RWPE1 (cell line): ENCODE data around the gene KCNJ6.

Experiments
- CTCF ChIA-PET: fragments of 350-600 bp; sonication (Branson Sonifier 250); formaldehyde crosslinking; extraction: SDS; loops from one replicate; lab custom pipeline; 2021; lab: Yijun Ruan, JAX
- POLR2A ChIA-PET: fragments of 400-600 bp; formaldehyde crosslinking; extraction: SDS; loops from one replicate; lab custom pipeline; 2020; ENCODE audit warnings: antibody characterized with exemption; ENCODE audit not compliant: low non-redundant PET; lab: Yijun Ruan, JAX
- DNase-seq: peaks from one replicate; pipeline ENCODE4 v3.0.0; 2012; ENCODE audit warnings: low spot score
- H3K27ac ChIP-seq: fragments of 450-650 bp; 2 replicates; pipeline ENCODE4 v1.5.1; 2017
- TF ChIP-seq, protein P1 (sequence below): fragments of 450-650 bp; conservative IDR thresholded peaks from 2 replicates; pipeline ENCODE4 v1.5.1; 2017; ENCODE audit warnings: low read depth, mild to moderate bottlenecking

The KCNJ6 gene

DNA sequence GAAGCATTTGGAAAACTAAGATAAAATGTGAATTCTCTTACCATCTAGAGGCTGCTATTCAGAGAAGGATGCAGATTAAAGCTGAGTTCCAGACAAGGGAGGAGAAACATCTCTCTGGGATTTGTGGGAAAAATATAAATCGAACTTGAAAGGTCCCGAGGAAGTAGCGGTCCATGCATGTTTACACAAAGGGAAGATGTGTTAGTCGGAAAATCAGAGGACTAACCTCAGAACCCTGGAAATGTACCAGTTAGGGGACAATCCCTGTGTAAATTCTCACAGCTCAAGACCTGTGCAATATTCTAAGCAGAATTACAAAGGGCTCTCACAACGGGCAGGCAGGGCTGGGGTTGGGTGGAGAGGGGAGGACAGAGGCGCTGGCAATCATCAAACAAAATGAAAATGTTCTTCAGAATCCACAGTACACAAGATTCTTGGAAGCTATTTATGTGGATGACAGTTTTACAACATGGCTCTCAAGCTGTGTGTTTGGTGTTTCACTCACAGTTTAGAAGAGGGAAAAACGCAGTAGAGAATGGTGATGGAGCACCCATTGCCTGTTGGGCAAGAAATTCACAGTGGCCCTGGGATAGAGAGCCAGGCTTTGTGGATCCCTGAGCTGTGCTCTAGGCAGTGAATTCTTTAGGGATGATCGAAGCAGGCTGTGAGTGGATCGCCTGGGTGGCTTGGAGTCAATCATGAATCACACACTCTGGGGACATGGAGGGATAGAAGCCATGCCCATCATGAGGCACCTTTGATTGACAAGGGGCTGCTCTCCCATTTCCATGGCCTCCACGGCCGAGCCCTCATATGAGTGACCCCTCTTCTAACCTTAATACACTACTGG, 47.6 kb downstream of the KCNJ6 start:
- ChIA-PET CTCF (interaction anchor here (0.5 kb wide), 1 partner anchor 941 kb away, joined by 3 read pairs; no protein-coding TSS in a partner anchor), POLR2A (no interaction called here)
- peak; percentile 38 for DNase-seq
- TF ChIP-seq, protein P1, sequence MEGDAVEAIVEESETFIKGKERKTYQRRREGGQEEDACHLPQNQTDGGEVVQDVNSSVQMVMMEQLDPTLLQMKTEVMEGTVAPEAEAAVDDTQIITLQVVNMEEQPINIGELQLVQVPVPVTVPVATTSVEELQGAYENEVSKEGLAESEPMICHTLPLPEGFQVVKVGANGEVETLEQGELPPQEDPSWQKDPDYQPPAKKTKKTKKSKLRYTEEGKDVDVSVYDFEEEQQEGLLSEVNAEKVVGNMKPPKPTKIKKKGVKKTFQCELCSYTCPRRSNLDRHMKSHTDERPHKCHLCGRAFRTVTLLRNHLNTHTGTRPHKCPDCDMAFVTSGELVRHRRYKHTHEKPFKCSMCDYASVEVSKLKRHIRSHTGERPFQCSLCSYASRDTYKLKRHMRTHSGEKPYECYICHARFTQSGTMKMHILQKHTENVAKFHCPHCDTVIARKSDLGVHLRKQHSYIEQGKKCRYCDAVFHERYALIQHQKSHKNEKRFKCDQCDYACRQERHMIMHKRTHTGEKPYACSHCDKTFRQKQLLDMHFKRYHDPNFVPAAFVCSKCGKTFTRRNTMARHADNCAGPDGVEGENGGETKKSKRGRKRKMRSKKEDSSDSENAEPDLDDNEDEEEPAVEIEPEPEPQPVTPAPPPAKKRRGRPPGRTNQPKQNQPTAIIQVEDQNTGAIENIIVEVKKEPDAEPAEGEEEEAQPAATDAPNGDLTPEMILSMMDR, result no peak
- H3K27ac ChIP-seq, result no peak overlapping the region

DNA sequence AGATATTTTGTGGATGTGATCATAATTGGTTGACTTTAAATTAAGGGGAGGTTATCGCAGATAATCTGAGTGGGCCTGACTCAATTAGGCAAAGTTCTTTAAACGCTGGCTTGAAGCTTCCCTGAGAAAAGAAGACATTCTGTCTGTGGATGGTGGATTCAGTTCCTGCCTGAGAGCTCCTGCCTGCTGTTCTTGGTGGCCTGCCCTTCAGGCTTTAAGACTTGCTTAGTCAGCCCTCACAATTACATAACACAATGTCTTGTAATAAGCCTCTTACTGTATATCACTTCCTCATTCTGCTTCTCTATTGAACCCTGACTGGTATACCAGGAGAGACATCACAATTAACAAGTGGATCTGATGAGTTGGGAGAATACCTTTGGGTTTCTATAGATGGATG, 50.2 kb downstream of the KCNJ6 start:
- ChIA-PET CTCF (no interaction called here), POLR2A (interaction anchor here (0.7 kb wide), 1 partner anchor 114 kb away, joined by 4 read pairs; no protein-coding TSS in a partner anchor)
- TF ChIP-seq, protein P1, result no peak
- no peak overlapping the region for H3K27ac ChIP-seq
- DNase-seq, result no peak

DNA sequence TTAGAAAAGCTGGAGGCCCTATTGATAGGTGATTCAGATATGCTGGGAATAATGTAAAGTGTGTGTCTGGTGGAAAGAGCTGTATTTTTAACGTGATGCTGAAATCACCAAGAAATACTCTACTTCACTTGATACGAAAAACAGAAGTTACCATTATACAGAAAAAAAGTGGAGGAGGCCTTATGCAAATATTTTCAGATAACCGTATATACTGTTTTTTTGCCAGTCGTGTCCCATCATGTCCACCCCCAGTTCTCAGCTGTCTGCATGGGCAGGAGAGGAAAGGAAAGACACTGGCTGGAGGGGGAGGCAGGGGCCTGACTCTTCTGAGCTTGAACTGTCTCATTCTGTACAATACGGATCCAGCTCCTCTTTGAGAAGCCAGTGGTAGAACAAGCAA, 51.1 kb downstream of the KCNJ6 start:
- TF ChIP-seq, protein P1, result no peak
- H3K27ac ChIP-seq, result no peak overlapping the region
- ChIA-PET POLR2A (no interaction called here), CTCF (interaction anchor here (0.6 kb wide), 1 partner anchor 1156 kb away, joined by 3 read pairs; no protein-coding TSS in a partner anchor)
- DNase-seq, result no peak

DNA sequence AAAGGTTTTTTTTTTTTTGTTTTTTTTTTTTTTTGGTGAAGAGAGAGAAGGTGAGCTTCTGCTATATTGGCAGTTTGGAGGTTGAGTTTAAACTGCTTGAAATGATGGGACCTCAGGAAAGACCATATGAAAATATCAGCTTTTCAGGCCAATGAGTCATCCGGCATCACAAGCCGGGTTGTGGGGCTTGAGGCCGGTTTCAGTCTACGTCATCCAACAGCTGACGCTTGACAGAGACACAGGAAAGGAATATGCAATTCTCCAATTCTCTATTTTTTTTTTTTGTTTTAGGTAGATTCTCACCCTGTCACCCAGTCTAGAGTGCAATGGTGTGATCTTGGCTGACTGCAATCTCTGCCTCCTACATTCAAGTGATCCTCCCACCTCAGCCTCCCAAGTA, 52.4 kb downstream of the KCNJ6 start:
- TF ChIP-seq, protein P1, result no peak
- DNase-seq, result no peak
- ChIA-PET CTCF (interaction anchor here (0.6 kb wide), 1 partner anchor 54 kb away, joined by 3 read pairs; no protein-coding TSS in a partner anchor), POLR2A (no interaction called here)
- H3K27ac ChIP-seq, result no peak overlapping the region

DNA sequence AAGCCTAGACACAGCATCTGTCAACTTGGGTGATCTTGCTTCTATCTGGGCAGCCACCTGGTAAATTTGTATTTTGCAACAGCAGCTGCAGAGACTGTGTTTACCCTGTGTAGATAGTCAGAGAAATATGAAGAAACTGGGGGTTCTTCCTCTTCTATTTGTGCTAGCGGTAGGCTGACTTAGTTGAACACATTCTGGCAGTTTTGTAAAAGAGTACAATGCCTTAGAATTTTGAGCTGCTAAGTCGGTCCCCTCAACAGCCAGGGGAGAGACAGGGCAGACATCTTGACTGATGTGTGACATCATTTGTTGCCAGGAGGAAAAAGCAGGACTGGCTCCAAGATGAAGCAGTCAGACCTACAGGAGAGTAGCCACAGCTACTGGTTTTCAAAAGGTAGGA, 53.7 kb downstream of the KCNJ6 start:
- TF ChIP-seq, protein P1, result no peak
- CTCF ChIA-PET, result no interaction called here
- POLR2A ChIA-PET, result no interaction called here

DNA sequence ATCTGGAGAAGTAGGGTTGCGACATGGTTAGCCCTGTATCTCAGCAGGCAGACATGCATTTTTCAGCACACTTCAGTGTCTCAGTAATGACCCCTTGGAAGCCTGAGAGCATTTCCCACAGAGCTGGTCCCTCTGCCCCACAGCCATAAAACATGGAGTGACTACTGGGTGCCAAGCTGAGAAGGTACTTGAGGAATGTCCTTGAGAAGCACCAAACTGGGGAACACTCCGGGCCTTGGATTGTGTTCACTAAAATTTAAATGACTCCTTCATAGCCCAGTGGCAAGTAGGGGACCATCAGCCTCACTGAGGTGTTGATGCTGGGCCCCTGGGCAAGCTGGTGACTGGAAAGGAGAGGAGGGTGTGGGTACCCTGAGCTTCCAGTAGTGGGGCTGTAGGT, 54.7 kb downstream of the KCNJ6 start:
- TF ChIP-seq, protein P1, result no peak
- CTCF ChIA-PET, result interaction anchor here (0.6 kb wide), 1 partner anchor 606 kb away, joined by 3 read pairs; no protein-coding TSS in a partner anchor
- DNase-seq, result no peak
- no peak overlapping the region for H3K27ac ChIP-seq
- POLR2A ChIA-PET, result no interaction called here

More for the DNA sequence above, 53.7 kb downstream of the KCNJ6 start:
- peak; percentile 35 for DNase-seq
- no peak overlapping the region for H3K27ac ChIP-seq
